ENCODE results near the gene RIOX2. TPM values are rescaled to one million over a fixed set of nuclear protein-coding genes. Genes with fewer than 3 reads are reported as not detected.

The RIOX2 gene
- total RNA-seq, 1 donor from 2014 or later, result 37.1 TPM

- no peaks in the 10 kb centered on the region for H3K27me3 ChIP-seq (ENCODE audit: control insufficient read depth in 3 of 3, insufficient read depth in 3 of 3, low read length in 3 of 3)
- no peaks in the 10 kb centered on the region for H3K9me3 ChIP-seq (ENCODE audit: control insufficient read depth in 3 of 3, low read length in 3 of 3)
- H3K4me3 ChIP-seq (ENCODE audit: low read length in 3 of 3), result no peak overlapping the region
- no peaks in the 10 kb centered on the region for H3K36me3 ChIP-seq (ENCODE audit: control insufficient read depth in 3 of 3, insufficient read depth in 3 of 3, low read length in 3 of 3)
- no peaks in the 10 kb centered on the region for H3K4me1 ChIP-seq (ENCODE audit: control insufficient read depth in 3 of 3, insufficient read depth in 3 of 3, low read length in 3 of 3)
- H3K9ac ChIP-seq (ENCODE audit: low read depth in 1 of 3, low read length in 3 of 3), result no peak overlapping the region
- H3K27ac ChIP-seq (ENCODE audit: low read depth, low read length), result no peak overlapping the region
Measured at GRCh38 chr3:97991293-97991682, 19.1 kb upstream of the RIOX2 start.

GRCh38 chr3:97990624-97991292 is 18.5 kb upstream of the RIOX2 start:
- no peaks in the 10 kb centered on the region for H3K27me3 ChIP-seq (ENCODE audit: control insufficient read depth in 3 of 3, insufficient read depth in 3 of 3, low read length in 3 of 3)
- H3K9ac ChIP-seq (ENCODE audit: low read depth in 1 of 3, low read length in 3 of 3), result no peak overlapping the region
- H3K4me3 ChIP-seq (ENCODE audit: low read length in 3 of 3), result no peak overlapping the region
- H3K36me3 ChIP-seq (ENCODE audit: control insufficient read depth in 3 of 3, insufficient read depth in 3 of 3, low read length in 3 of 3), result no peaks in the 10 kb centered on the region
- no peaks in the 10 kb centered on the region for H3K4me1 ChIP-seq (ENCODE audit: control insufficient read depth in 3 of 3, insufficient read depth in 3 of 3, low read length in 3 of 3)
- H3K9me3 ChIP-seq (ENCODE audit: control insufficient read depth in 3 of 3, low read length in 3 of 3), result no peaks in the 10 kb centered on the region
- no peak overlapping the region for H3K27ac ChIP-seq (ENCODE audit: low read depth, low read length)

DNA sequence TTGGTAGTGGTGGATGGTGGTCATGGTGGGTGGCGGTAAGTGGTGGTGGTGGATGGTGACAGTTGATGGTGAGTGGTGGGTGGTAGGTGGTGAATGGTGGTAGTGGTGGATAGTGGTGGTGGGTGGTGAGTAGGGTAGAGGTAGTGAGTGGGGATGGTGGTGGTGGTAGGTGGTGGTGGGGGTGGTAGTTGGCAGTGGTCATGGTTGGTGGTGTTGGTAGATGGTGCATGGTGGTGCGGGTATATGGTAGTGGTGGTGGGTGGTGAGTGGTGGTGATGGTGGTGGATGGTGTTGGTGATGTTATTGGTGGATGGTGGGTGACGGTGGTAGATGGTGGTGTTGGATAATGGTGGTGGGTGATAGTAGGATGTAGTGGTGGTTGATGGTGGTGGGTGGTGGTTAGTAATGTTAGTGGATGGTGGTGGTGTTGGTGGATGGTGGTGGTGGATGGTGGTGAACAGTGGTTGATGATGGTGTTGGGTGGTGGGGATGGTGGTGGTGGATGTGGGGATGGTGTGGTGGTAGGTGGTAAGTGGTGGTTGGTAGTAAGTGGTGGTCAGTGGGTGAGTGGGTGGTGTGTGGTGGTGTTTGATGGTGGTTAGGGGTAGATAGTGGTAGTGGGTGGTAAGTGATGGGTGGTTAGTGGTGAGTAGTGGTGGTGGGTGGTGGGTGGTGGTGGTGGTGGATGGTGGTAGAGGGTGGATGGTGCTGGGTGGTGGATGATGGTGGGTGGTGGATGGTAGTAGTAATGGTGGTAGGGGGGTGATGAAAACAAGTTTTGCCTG is 16.7 kb upstream of the RIOX2 start:
- Histone ChIP-seq H3K4me3 (ENCODE audit: low read length in 3 of 3) (no peak overlapping the region), H3K36me3 (ENCODE audit: control insufficient read depth in 3 of 3, insufficient read depth in 3 of 3, low read length in 3 of 3) (no peaks in the 10 kb centered on the region), H3K27me3 (ENCODE audit: control insufficient read depth in 3 of 3, insufficient read depth in 3 of 3, low read length in 3 of 3) (no peaks in the 10 kb centered on the region), H3K9me3 (ENCODE audit: control insufficient read depth in 3 of 3, low read length in 3 of 3) (no peaks in the 10 kb centered on the region), H3K4me1 (ENCODE audit: control insufficient read depth in 3 of 3, insufficient read depth in 3 of 3, low read length in 3 of 3) (no peaks in the 10 kb centered on the region), H3K27ac (ENCODE audit: low read depth, low read length) (no peak overlapping the region), H3K9ac (ENCODE audit: low read depth in 1 of 3, low read length in 3 of 3) (no peak overlapping the region)

GRCh38 chr3:97987306-97987705 is 15.1 kb upstream of the RIOX2 start:
- Histone ChIP-seq H3K36me3 (ENCODE audit: control insufficient read depth in 3 of 3, insufficient read depth in 3 of 3, low read length in 3 of 3) (no peaks in the 10 kb centered on the region), H3K4me3 (ENCODE audit: low read length in 3 of 3) (no peak overlapping the region), H3K27ac (ENCODE audit: low read depth, low read length) (no peak overlapping the region), H3K4me1 (ENCODE audit: control insufficient read depth in 3 of 3, insufficient read depth in 3 of 3, low read length in 3 of 3) (peaks cover 0 to 6% (median under 1%) of the 10 kb centered on the region in 3 donors), H3K27me3 (ENCODE audit: control insufficient read depth in 3 of 3, insufficient read depth in 3 of 3, low read length in 3 of 3) (no peaks in the 10 kb centered on the region), H3K9me3 (ENCODE audit: control insufficient read depth in 3 of 3, low read length in 3 of 3) (no peaks in the 10 kb centered on the region), H3K9ac (ENCODE audit: low read depth in 1 of 3, low read length in 3 of 3) (no peak overlapping the region)

DNA sequence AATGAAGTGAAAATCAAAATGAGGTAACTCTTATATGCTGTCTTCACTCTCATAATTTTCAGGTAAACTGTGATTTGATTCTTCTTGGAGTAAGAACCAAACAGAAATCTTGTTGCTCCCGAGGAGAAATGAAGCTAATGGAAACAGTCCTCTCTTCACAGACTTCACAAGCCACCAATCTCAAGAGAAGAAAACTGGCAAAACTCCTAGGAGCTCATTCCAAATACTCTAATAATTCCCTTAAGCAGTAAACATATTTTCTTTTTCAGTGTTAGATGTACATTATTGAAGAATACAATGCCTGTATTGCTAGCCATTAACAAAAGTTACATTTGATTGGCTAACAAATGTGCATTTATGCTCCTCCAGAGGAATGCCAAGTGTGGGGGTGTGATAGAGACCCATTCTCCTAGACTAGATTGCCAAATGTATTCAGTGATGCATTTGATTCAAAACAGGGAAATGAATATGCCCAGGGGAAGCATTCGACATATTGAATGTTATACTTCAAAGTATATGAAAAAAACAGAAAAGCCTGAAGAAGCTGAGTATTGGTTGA is 11.8 kb upstream of the RIOX2 start:
- no peak overlapping the region for H3K9ac ChIP-seq (ENCODE audit: low read depth in 1 of 3, low read length in 3 of 3)
- H3K4me3 ChIP-seq (ENCODE audit: low read length in 3 of 3), result no peak overlapping the region
- no peaks in the 10 kb centered on the region for H3K27me3 ChIP-seq (ENCODE audit: control insufficient read depth in 3 of 3, insufficient read depth in 3 of 3, low read length in 3 of 3)
- H3K9me3 ChIP-seq (ENCODE audit: control insufficient read depth in 3 of 3, low read length in 3 of 3), result no peaks in the 10 kb centered on the region
- H3K27ac ChIP-seq (ENCODE audit: low read depth, low read length), result no peak overlapping the region
- no peaks in the 10 kb centered on the region for H3K36me3 ChIP-seq (ENCODE audit: control insufficient read depth in 3 of 3, insufficient read depth in 3 of 3, low read length in 3 of 3)
- peaks cover 0 to 16% (median 2%) of the 10 kb centered on the region in 3 donors for H3K4me1 ChIP-seq (ENCODE audit: control insufficient read depth in 3 of 3, insufficient read depth in 3 of 3, low read length in 3 of 3)

- Histone ChIP-seq H3K9ac (ENCODE audit: low read depth in 1 of 3, low read length in 3 of 3) (no peak overlapping the region), H3K4me1 (ENCODE audit: control insufficient read depth in 3 of 3, insufficient read depth in 3 of 3, low read length in 3 of 3) (peaks cover 0 to 16% (median 2%) of the 10 kb centered on the region in 3 donors), H3K4me3 (ENCODE audit: low read length in 3 of 3) (no peak overlapping the region), H3K36me3 (ENCODE audit: control insufficient read depth in 3 of 3, insufficient read depth in 3 of 3, low read length in 3 of 3) (no peaks in the 10 kb centered on the region), H3K9me3 (ENCODE audit: control insufficient read depth in 3 of 3, low read length in 3 of 3) (no peaks in the 10 kb centered on the region), H3K27ac (ENCODE audit: low read depth, low read length) (peak overlapping the region; percentile 59), H3K27me3 (ENCODE audit: control insufficient read depth in 3 of 3, insufficient read depth in 3 of 3, low read length in 3 of 3) (no peaks in the 10 kb centered on the region)
Measured at GRCh38 chr3:97981886-97982285, 9.7 kb upstream of the RIOX2 start.

GRCh38 chr3:97979610-97980009 is 7.4 kb upstream of the RIOX2 start:
- H3K27me3 ChIP-seq (ENCODE audit: control insufficient read depth in 3 of 3, insufficient read depth in 3 of 3, low read length in 3 of 3), result no peaks in the 10 kb centered on the region
- H3K4me3 ChIP-seq (ENCODE audit: low read length in 3 of 3), result no peak overlapping the region
- H3K27ac ChIP-seq (ENCODE audit: low read depth, low read length), result no peak overlapping the region

DNA sequence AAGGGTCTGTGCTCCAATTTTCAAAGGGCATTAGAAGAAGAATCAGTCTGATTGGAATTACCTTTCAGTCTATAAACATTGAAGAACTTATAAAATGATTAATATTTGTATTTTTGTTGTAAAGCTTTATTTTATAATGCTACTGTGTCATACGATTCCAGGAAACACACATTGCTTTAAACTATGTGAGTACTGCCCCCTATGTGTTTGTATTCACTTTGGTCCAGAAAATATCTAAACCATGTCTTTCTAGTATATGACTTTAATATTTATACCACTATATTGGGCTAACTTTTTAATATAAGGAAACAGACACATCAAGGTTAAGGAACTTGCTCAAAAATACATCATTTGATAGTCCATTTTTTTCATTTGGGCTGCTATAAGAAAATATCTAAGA is 3.2 kb upstream of the RIOX2 start:
- peaks cover 7 to 16% (median 15%) of the 10 kb centered on the region in 3 donors for H3K4me1 ChIP-seq (ENCODE audit: control insufficient read depth in 3 of 3, insufficient read depth in 3 of 3, low read length in 3 of 3)
- no peak overlapping the region for H3K4me3 ChIP-seq (ENCODE audit: low read length in 3 of 3)
- no peaks in the 10 kb centered on the region for H3K36me3 ChIP-seq (ENCODE audit: control insufficient read depth in 3 of 3, insufficient read depth in 3 of 3, low read length in 3 of 3)
- H3K27me3 ChIP-seq (ENCODE audit: control insufficient read depth in 3 of 3, insufficient read depth in 3 of 3, low read length in 3 of 3), result no peaks in the 10 kb centered on the region
- no peak overlapping the region for H3K27ac ChIP-seq (ENCODE audit: low read depth, low read length)
- no peak overlapping the region for H3K9ac ChIP-seq (ENCODE audit: low read depth in 1 of 3, low read length in 3 of 3)
- no peaks in the 10 kb centered on the region for H3K9me3 ChIP-seq (ENCODE audit: control insufficient read depth in 3 of 3, low read length in 3 of 3)

More at GRCh38 chr3:97979610-97980009, 7.4 kb upstream of the RIOX2 start:
- Histone ChIP-seq H3K4me1 (ENCODE audit: control insufficient read depth in 3 of 3, insufficient read depth in 3 of 3, low read length in 3 of 3) (peaks cover 0 to 16% (median 2%) of the 10 kb centered on the region in 3 donors), H3K9me3 (ENCODE audit: control insufficient read depth in 3 of 3, low read length in 3 of 3) (no peaks in the 10 kb centered on the region), H3K9ac (ENCODE audit: low read depth in 1 of 3, low read length in 3 of 3) (no peak overlapping the region), H3K36me3 (ENCODE audit: control insufficient read depth in 3 of 3, insufficient read depth in 3 of 3, low read length in 3 of 3) (no peaks in the 10 kb centered on the region)

GRCh38 chr3:97974996-97975395 is 2.8 kb upstream of the RIOX2 start:
- no peak overlapping the region for H3K4me3 ChIP-seq (ENCODE audit: low read length in 3 of 3)
- no peak overlapping the region for H3K27ac ChIP-seq (ENCODE audit: low read depth, low read length)
- H3K4me1 ChIP-seq (ENCODE audit: control insufficient read depth in 3 of 3, insufficient read depth in 3 of 3, low read length in 3 of 3), result peaks cover 7 to 19% (median 15%) of the 10 kb centered on the region in 3 donors
- no peaks in the 10 kb centered on the region for H3K9me3 ChIP-seq (ENCODE audit: control insufficient read depth in 3 of 3, low read length in 3 of 3)
- no peaks in the 10 kb centered on the region for H3K36me3 ChIP-seq (ENCODE audit: control insufficient read depth in 3 of 3, insufficient read depth in 3 of 3, low read length in 3 of 3)
- H3K27me3 ChIP-seq (ENCODE audit: control insufficient read depth in 3 of 3, insufficient read depth in 3 of 3, low read length in 3 of 3), result no peaks in the 10 kb centered on the region
- no peak overlapping the region for H3K9ac ChIP-seq (ENCODE audit: low read depth in 1 of 3, low read length in 3 of 3)

GRCh38 chr3:97972976-97973375 is 745 bp upstream of the RIOX2 start:
- H3K27ac ChIP-seq (ENCODE audit: low read depth, low read length), result peak overlapping the region; percentile 19
- H3K36me3 ChIP-seq (ENCODE audit: control insufficient read depth in 3 of 3, insufficient read depth in 3 of 3, low read length in 3 of 3), result no peaks in the 10 kb centered on the region
- H3K9ac ChIP-seq (ENCODE audit: low read depth in 1 of 3, low read length in 3 of 3), result peak overlapping the region in 2 of 3 donors; percentile 58 to 76

More at GRCh38 chr3:97972976-97973375, 745 bp upstream of the RIOX2 start:
- peaks cover 7 to 20% (median 16%) of the 10 kb centered on the region in 3 donors for H3K4me1 ChIP-seq (ENCODE audit: control insufficient read depth in 3 of 3, insufficient read depth in 3 of 3, low read length in 3 of 3)
- H3K9me3 ChIP-seq (ENCODE audit: control insufficient read depth in 3 of 3, low read length in 3 of 3), result no peaks in the 10 kb centered on the region
- peak overlapping the region; percentile 33 to 79 (median 71) for H3K4me3 ChIP-seq (ENCODE audit: low read length in 3 of 3)
- H3K27me3 ChIP-seq (ENCODE audit: control insufficient read depth in 3 of 3, insufficient read depth in 3 of 3, low read length in 3 of 3), result no peaks in the 10 kb centered on the region

Measured in skeletal muscle tissue (tissue), 4 donors.